DOHH2 (cell line): ENCODE results near the gene PHF21A.

Experiments used
- CTCF ChIP-seq: fragments of 200-600 bp; sonication (generic); IDR thresholded peaks from one replicate; pipeline ENCODE4 v1.5.1; 2014; ENCODE audit warnings: antibody characterized with exemption, mild to moderate bottlenecking, low read depth, low read length; ENCODE audit not compliant: poor library complexity, severe bottlenecking
- EZH2phosphoT487 ChIP-seq: fragments of 200-600 bp; sonication (generic); IDR thresholded peaks from 2 replicates; pipeline ENCODE4 v1.6.1; 2017; ENCODE audit warnings: borderline replicate concordance, mild to moderate bottlenecking, antibody characterized with exemption, low read length, moderate library complexity, mixed read lengths

- TF ChIP-seq CTCF = no peak
- TF ChIP-seq EZH2phosphoT487 = no peak
Measured at GRCh38 chr11:45926536-45927331, 194.5 kb downstream of the PHF21A start.
